22Rv1 (cell line): ENCODE data around the gene DNAJB8.

Experiments used
- H3K27ac ChIP-seq: fragments of 450-650 bp; 2 replicates; pipeline ENCODE4 v1.5.1; 2017
- ZFX ChIP-seq: fragments of 450-650 bp; IDR thresholded peaks from 2 replicates; pipeline ENCODE4 v1.6.1; 2017; ENCODE audit warnings: antibody characterized with exemption, borderline replicate concordance
- TF ChIP-seq, protein P1 (sequence below): fragments of 450-650 bp; IDR thresholded peaks from 2 replicates; pipeline ENCODE4 v1.5.1; 2017; ENCODE audit warnings: mild to moderate bottlenecking

Gene DNAJB8

DNA sequence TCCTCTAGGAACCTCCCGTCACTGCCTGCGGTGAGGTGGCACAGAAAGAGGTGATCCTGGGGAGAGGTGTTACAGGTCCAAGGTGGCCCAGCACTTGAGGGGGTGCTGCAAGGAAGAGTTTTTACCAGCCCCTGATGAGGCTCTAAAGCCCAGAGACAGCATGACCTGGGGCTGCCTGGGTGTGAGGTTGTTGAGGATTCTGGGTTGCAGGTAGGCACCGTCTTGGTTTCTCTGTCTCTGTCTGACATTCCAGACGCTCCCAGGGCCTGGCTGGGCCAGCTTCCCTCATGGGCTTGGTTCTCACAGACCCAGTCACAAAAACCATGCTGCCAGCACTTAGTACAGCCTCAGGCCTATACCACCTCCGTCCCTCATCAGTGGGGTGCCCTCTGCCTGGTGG is 31.1 kb downstream of the DNAJB8 start:
- H3K27ac ChIP-seq, result peak overlapping the region; percentile 65
- TF ChIP-seq, protein P1, sequence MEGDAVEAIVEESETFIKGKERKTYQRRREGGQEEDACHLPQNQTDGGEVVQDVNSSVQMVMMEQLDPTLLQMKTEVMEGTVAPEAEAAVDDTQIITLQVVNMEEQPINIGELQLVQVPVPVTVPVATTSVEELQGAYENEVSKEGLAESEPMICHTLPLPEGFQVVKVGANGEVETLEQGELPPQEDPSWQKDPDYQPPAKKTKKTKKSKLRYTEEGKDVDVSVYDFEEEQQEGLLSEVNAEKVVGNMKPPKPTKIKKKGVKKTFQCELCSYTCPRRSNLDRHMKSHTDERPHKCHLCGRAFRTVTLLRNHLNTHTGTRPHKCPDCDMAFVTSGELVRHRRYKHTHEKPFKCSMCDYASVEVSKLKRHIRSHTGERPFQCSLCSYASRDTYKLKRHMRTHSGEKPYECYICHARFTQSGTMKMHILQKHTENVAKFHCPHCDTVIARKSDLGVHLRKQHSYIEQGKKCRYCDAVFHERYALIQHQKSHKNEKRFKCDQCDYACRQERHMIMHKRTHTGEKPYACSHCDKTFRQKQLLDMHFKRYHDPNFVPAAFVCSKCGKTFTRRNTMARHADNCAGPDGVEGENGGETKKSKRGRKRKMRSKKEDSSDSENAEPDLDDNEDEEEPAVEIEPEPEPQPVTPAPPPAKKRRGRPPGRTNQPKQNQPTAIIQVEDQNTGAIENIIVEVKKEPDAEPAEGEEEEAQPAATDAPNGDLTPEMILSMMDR, result no peak
- no peak for TF ChIP-seq ZFX

DNA sequence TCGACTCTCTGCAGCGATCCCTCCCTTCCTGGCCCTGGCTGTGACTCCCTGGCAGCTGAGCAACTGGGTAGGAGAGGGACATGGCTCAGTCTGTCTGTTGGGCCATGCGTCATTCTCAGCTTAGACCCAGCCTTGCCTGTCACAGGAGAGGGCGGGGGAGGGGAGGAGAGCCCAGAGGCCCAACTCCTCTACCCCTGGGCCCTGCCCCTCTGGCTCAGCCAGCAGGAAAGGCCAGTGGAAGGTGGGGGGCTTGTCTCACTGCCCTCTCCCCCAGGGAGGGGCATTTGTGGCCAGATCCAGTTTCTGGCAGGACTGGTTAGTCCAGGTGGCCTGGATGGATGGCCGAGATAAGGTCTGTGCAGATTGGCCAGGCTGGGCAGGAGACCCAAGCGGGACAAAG is 31.6 kb downstream of the DNAJB8 start:
- no peak for TF ChIP-seq ZFX
- TF ChIP-seq, protein P1, result no peak
- peak overlapping the region; percentile 65 for H3K27ac ChIP-seq

DNA sequence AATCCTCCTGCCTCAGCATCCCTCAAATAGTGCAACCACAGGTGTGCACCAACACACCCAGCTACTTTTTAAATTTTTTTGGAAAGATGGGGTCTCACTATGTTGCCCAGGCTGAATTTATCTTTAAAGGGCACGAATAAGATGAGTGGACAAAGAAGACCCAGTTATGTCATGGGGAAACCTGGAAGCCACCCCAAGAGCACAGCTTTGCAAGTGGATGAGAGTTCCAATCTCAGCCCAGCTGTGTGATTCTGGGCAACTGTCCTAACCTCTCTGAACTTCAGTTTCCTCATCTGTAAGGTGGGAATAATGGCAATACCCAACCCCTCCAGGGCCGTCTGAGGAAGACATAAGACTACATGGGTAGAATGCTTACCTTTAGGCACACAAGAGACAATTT is 32.2 kb downstream of the DNAJB8 start:
- H3K27ac ChIP-seq, result peak overlapping the region; percentile 65
- TF ChIP-seq ZFX, result no peak

DNA sequence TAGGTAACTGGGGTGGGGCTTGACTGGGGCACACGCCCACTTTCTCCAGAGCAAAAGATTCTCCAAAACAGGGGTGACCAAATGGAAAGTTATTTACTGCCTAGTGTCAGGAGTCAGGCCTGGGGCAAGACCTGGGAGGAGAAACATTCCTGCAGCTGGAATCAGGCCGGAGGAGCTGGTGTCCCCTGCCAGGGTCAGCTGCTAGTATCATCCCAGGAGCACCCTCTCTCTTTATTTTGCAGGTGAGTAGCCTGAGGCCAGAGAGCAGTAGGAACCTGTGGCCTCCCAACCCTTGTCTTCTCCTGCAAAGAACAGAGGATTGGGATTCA is 32.9 kb downstream of the DNAJB8 start:
- no peak overlapping the region; the same call in 1 of the 2 replicates for H3K27ac ChIP-seq
- TF ChIP-seq ZFX, result no peak
- TF ChIP-seq, protein P1, result no peak

DNA sequence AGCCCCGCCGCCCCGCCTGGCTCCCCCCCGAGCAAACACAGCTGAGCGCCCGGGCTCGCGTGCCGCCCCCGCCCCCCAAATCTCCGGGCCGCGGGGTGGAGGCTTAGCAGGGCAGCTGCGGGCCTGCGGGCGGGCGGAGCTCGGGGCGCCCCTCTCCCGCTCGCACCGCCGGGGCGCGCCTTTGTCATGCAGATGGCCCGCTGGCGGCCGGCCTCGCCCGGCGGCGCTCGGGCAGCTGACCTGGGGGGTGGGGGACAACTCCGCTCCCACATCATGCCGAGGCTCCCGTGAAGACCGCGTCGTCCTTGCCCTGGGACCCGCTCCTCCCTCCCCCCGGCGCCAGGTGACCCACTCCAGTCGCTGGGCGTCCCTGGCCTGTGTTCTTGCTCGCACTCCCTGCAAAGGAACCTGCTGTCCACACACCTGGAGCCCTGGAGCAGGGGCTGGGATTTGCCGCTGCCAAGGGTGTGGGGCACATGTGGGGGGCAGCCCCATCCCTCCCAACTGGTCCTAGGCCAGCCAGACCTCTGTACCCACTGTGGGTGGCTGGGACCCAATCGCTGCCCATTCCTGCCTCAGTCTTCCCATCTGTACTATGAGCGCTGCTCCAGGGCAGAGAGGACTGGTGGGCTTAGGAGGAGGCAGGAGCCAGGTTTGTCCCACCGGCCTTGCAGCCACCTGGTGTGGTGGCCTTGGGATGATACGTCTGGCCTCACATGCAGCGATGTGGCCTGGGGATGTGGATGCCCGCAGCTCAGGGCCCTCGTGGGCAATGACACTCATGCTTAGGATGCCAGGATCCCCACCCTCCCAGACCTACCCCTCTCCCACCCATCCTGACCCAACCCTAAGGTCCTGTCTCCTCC is 33.5 kb downstream of the DNAJB8 start:
- no peak overlapping the region for H3K27ac ChIP-seq
- TF ChIP-seq, protein P1, result no peak
- no peak for TF ChIP-seq ZFX

DNA sequence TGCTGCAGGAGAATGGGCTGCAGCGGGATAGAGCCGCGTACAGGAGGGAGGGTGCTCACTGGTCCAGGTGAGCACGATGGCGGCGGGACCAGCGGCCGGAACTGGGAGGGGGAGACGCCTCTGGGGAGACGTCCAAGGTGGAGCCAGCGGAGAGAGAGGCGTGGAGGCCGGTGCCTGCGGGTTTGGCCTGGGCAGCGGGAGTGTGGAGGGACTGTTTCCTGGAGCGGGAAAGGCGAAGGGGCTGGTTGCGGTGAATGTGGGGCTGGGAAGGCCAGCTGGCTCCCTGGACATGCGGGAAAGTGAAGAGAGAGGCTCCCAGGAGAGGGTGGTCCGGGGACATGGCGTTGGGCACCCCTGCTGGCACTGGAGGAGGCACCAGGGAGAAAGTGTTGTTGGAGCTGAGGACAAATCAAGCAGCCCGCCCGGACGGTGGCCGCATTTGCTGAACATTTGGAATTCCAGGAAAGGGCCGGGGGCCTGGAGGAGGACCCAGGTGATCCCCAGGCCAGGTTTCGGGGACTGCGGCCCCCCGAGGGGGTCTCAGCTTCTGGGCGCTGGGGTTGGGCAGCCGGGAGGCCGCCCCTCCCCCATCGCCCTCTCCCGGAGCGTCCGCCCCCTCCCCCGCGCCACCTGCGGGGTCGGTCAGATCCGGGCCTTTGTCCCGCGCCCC is 34.3 kb downstream of the DNAJB8 start:
- H3K27ac ChIP-seq, result no peak overlapping the region
- TF ChIP-seq, protein P1, result no peak

DNA sequence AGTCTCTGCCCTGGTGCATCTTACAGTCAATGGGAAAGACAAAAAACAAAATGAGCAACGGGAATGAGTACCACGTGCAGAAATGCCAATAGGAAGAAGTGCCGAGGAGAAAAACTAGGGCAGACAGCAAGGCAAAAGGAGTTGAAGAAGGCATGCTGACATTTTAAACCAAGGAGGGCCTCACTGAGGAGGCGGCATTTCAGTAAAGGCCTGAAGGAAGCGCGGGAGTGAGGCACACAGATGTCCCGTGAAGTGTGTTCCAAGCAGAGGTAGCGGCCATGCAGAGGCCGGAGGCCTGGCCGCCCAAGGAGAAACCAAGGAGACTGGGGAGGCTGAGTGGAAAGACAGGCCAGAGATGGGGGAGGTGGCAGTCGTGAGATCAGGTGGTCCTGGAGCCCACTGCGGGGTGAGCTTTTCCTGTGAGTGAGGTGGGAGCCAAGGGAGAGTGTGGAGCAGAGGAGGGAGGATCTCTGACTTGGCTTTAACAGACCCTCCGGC is 34.8 kb downstream of the DNAJB8 start:
- no peak overlapping the region for H3K27ac ChIP-seq
- TF ChIP-seq, protein P1, result no peak
- TF ChIP-seq ZFX, result no peak
